Gastrocnemius medialis (tissue), 4 donors: ENCODE data around the gene DYDC1.
"Not testable (repeated sequence)": the region's sequence is repeated elsewhere in the genome, so short reads cannot be mapped to it uniquely, and the experiment has no call there.

Experiments
- POLR2A ChIP-seq, 2 donors: fragments of 450-650 bp; IDR thresholded peaks; one replicate each; pipeline ENCODE4 v1.6.1; 2017; ENCODE audit warnings: antibody characterized with exemption in 2 of 2, mild to moderate bottlenecking in 2 of 2, moderate library complexity in 2 of 2
- TF ChIP-seq, protein P1 (sequence below), 5 experiments: fragments of 450-650 bp in 3 of 5; fragments of 200-600 bp in 2 of 5; sonication (generic) in 2 of 5; IDR thresholded peaks in 4 of 5; conservative IDR thresholded peaks in 1 of 5; 1 replicate in 4 of 5; 2 replicates in 1 of 5; pipeline ENCODE4 v1.5.1; 2016 to 2019; ENCODE audit warnings: antibody characterized with exemption in 5 of 5, mild to moderate bottlenecking in 3 of 5, moderate library complexity in 3 of 5

DNA sequence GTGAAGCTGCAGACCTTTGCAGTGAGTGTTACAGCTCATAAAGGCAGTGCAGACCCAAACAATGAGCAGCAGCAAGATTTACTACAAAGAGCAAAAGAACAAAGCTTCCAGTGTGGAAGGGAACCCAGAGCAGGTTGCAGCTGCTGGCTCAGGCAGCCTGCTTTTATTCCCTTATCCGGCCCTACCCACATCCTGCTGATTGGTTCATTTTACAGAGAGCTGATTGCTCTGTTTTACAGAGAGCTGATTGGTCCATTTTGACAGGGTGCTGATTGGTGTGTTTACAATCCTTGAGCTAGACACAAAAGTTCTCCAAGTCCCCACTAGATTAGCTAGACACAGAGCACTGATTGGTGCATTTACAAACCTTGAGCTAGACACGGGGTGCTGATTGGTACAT is 2.4 kb upstream of the DYDC1 start:
- TF ChIP-seq, protein P1, sequence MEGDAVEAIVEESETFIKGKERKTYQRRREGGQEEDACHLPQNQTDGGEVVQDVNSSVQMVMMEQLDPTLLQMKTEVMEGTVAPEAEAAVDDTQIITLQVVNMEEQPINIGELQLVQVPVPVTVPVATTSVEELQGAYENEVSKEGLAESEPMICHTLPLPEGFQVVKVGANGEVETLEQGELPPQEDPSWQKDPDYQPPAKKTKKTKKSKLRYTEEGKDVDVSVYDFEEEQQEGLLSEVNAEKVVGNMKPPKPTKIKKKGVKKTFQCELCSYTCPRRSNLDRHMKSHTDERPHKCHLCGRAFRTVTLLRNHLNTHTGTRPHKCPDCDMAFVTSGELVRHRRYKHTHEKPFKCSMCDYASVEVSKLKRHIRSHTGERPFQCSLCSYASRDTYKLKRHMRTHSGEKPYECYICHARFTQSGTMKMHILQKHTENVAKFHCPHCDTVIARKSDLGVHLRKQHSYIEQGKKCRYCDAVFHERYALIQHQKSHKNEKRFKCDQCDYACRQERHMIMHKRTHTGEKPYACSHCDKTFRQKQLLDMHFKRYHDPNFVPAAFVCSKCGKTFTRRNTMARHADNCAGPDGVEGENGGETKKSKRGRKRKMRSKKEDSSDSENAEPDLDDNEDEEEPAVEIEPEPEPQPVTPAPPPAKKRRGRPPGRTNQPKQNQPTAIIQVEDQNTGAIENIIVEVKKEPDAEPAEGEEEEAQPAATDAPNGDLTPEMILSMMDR (IDR thresholded peaks at IDR 0.05 in 4 of 5, conservative IDR thresholded peaks at IDR 0.05 in 1 of 5) = not testable (repeated sequence)
- not testable (repeated sequence) for TF ChIP-seq POLR2A (IDR thresholded peaks at IDR 0.05)
